GM12878 (cell line): ENCODE data around the gene PFN2. TPM values are rescaled to one million over a fixed set of nuclear protein-coding genes. Genes with fewer than 3 reads are reported as not detected.

Experiments used
- ATAC-seq: fragments of 200-7000 bp; cut with Tn5 transposase; 3 replicates; pipeline ENCODE4 v1.9.1; 2020; ENCODE audit warnings: mild to moderate bottlenecking, moderate library complexity
- BruUV-seq: library from RNA; stranded (reverse); fragments of 400-500 nt; replicated peaks from 2 replicates; lab custom pipeline; 2021; lab: Mats Ljungman, UMichigan
- CTCF ChIA-PET: fragments of 300-600 bp; sonication (Branson Sonifier 250); formaldehyde crosslinking; extraction: SDS; loops from one replicate; lab custom pipeline; 2021; ENCODE audit warnings: inconsistent platforms; lab: Yijun Ruan, JAX
- POLR2A ChIA-PET: fragments of 350-600 bp; formaldehyde crosslinking; extraction: SDS; loops from one replicate; lab custom pipeline; 2021; ENCODE audit warnings: inconsistent platforms; lab: Charles Lee
- RAD21 ChIA-PET: fragments of 300-600 bp; sonication (Branson Sonifier 250); formaldehyde crosslinking; loops from one replicate; lab custom pipeline; 2023; ENCODE audit warnings: antibody characterized with exemption; ENCODE audit not compliant: unreplicated experiment; lab: Charles Lee
- SMC1A ChIA-PET: fragments of 300-600 bp; sonication (Branson Sonifier 250); formaldehyde crosslinking; loops from one replicate; lab custom pipeline; 2023; ENCODE audit not compliant: unreplicated experiment, uncharacterized antibody; lab: Charles Lee
- DNase-seq: peaks from one replicate; pipeline ENCODE4 v3.0.0-alpha.2; 2011; ENCODE audit warnings: low read depth, low spot score
- FAIRE-seq: peaks from 3 replicates; lab custom pipeline; 2011; peaks lifted over from hg19 to GRCh38; lab: Jason Lieb, UNC
- H2AFZ ChIP-seq: 2 replicates; pipeline ENCODE4 v1.6.0; 2011; ENCODE audit warnings: low read depth, low read length, control low read depth; ENCODE audit not compliant: control insufficient read depth
- H3K27ac ChIP-seq: 2 replicates; pipeline ENCODE4 v1.5.1; 2011; ENCODE audit warnings: control low read depth; ENCODE audit not compliant: control insufficient read depth, insufficient read depth
- H3K27me3 ChIP-seq, 2 experiments: replicated peaks in 1 of 2; 2 replicates each; pipeline versions ENCODE4 v1.6.0 to v1.6.1; 2011; ENCODE audit warnings: low read length in 1 of 2; ENCODE audit not compliant: control insufficient read depth in 2 of 2, insufficient read depth in 2 of 2
- H3K36me3 ChIP-seq, 2 experiments: 2 replicates each; pipeline ENCODE4 v1.5.1; 2011; ENCODE audit warnings: low read length in 1 of 2; ENCODE audit not compliant: control insufficient read depth in 2 of 2, insufficient read depth in 2 of 2
- H3K4me1 ChIP-seq: 2 replicates; pipeline ENCODE4 v1.6.1; 2011; ENCODE audit warnings: mild to moderate bottlenecking, low read length, moderate library complexity, mixed read lengths; ENCODE audit not compliant: control insufficient read depth, insufficient read depth
- H3K4me2 ChIP-seq: 2 replicates; pipeline ENCODE4 v1.6.0; 2011; ENCODE audit warnings: control low read depth; ENCODE audit not compliant: control insufficient read depth, insufficient read depth
- H3K4me3 ChIP-seq: fragments of 200-600 bp; sonication (generic); 2 replicates; pipeline ENCODE4 v1.5.1; 2016
- H3K79me2 ChIP-seq: 2 replicates; pipeline ENCODE4 v1.6.0; 2011; ENCODE audit warnings: low read length; ENCODE audit not compliant: control insufficient read depth, insufficient read depth
- H3K9ac ChIP-seq: 2 replicates; pipeline ENCODE4 v1.8.0; 2011; ENCODE audit warnings: low read length, control low read depth, mixed read lengths; ENCODE audit not compliant: control insufficient read depth, insufficient read depth
- H3K9me3 ChIP-seq: replicated peaks from 3 replicates; pipeline ENCODE4 v1.5.1; 2011; ENCODE audit warnings: mild to moderate bottlenecking, low read length; ENCODE audit not compliant: control insufficient read depth, insufficient read depth
- H4K20me1 ChIP-seq: 2 replicates; pipeline ENCODE4 v1.6.0; 2011; ENCODE audit not compliant: control insufficient read depth, insufficient read depth
- CBX5 ChIP-seq: sonication (generic); IDR thresholded peaks from 2 replicates; pipeline ENCODE4 v1.6.1; 2016; ENCODE audit warnings: low read depth, moderate library complexity, mild to moderate bottlenecking, inconsistent platforms
- E2F8 ChIP-seq: fragments of 450-650 bp; IDR thresholded peaks from 2 replicates; pipeline ENCODE4 v1.6.1; 2018; ENCODE audit warnings: mild to moderate bottlenecking, low read depth, moderate library complexity; ENCODE audit not compliant: partially characterized antibody
- E4F1 ChIP-seq: fragments of 450-650 bp; IDR thresholded peaks from 2 replicates; pipeline ENCODE4 v1.6.1; 2018; ENCODE audit warnings: borderline replicate concordance, mild to moderate bottlenecking; ENCODE audit not compliant: partially characterized antibody
- EED ChIP-seq: sonication (generic); IDR thresholded peaks from 2 replicates; pipeline ENCODE4 v1.6.1; 2016; ENCODE audit warnings: antibody characterized with exemption, low read depth
- HCFC1 ChIP-seq: fragments of 150-350 bp; IDR thresholded peaks from 2 replicates; pipeline ENCODE4 v1.6.1; 2014; ENCODE audit warnings: low read length
- IRF5 ChIP-seq: fragments of 450-650 bp; IDR thresholded peaks from 2 replicates; pipeline ENCODE4 v1.6.1; 2017; ENCODE audit warnings: borderline replicate concordance
- LARP7 ChIP-seq: fragments of 450-650 bp; IDR thresholded peaks from 2 replicates; pipeline ENCODE4 v1.6.1; 2017; ENCODE audit warnings: mild to moderate bottlenecking
- NFXL1 ChIP-seq: fragments of 450-650 bp; IDR thresholded peaks from 2 replicates; pipeline ENCODE4 v1.6.1; 2017; ENCODE audit warnings: antibody characterized with exemption, mild to moderate bottlenecking, borderline replicate concordance
- POLR2AphosphoS2 ChIP-seq: IDR thresholded peaks from 2 replicates; pipeline ENCODE4 v1.6.1; 2011; ENCODE audit warnings: low read depth, mild to moderate bottlenecking, low read length, improper control_type of control experiment, moderate library complexity
- SIN3A ChIP-seq: IDR thresholded peaks from 2 replicates; pipeline ENCODE4 v1.6.1; 2012; ENCODE audit warnings: low read depth, low read length, improper control_type of control experiment
- SREBF1 ChIP-seq: IDR thresholded peaks from 2 replicates; pipeline ENCODE4 v1.6.1; 2012; ENCODE audit warnings: mild to moderate bottlenecking, low read length
- SUZ12 ChIP-seq: fragments of 200-600 bp; sonication (generic); IDR thresholded peaks from one replicate; pipeline ENCODE4 v1.6.1; 2018; ENCODE audit warnings: antibody characterized with exemption, mild to moderate bottlenecking; ENCODE audit not compliant: unreplicated experiment
- ZBED1 ChIP-seq: IDR thresholded peaks from 2 replicates; pipeline ENCODE4 v1.6.1; 2016; ENCODE audit warnings: borderline replicate concordance
- ZBTB33 ChIP-seq: fragments of 450-650 bp; IDR thresholded peaks from 2 replicates; pipeline ENCODE4 v1.6.1; 2017; ENCODE audit warnings: mild to moderate bottlenecking
- ZSCAN29 ChIP-seq: fragments of 450-650 bp; IDR thresholded peaks from 2 replicates; pipeline ENCODE4 v1.6.1; 2017; ENCODE audit warnings: mild to moderate bottlenecking, moderate library complexity
- WGBS: methylation state at CpG from one replicate; pipeline ENCODE4 v1.1.6; 2016; ENCODE audit warnings: low lambda C conversion rate; ENCODE audit not compliant: insufficient replicate concordance, insufficient coverage; ENCODE audit errors: missing lambda C conversion rate; 5-methylcytosine and 5-hydroxymethylcytosine counted together
- in situ Hi-C: fragments of 300-500 bp; cut with MboI; formaldehyde crosslinking; loops from 9 replicates; pipeline ENCODE4 v1.14.3; 2018; ENCODE audit warnings: mixed read lengths
- intact Hi-C: fragments of 100-400 bp; cut with micrococcal nuclease; formaldehyde crosslinking; loops from one replicate; pipeline ENCODE4 v1.14.2; 2022; ENCODE audit not compliant: unreplicated experiment
- polyA plus RNA-seq, 11 experiments: library from polyadenylated mRNA; depleted of rRNA in 4 of 11; unstranded in 6 of 11; stranded (reverse) in 5 of 11; fragments of >200 nt; fragmentation: Nextera tagmentation in 4 of 11; fragmentation: Illumina TruSeq in 1 of 11; extraction: Ambion mirVana in 4 of 11; extraction: Trizol in 1 of 11; gene quantifications; 1 replicate in 1 of 11; 2 replicates in 10 of 11; pipeline versions ENCODE4 v1.2.1 to v1.2.3, GENCODE V29; 2011 to 2016; ENCODE audit warnings: inconsistent platforms in 2 of 11, missing spikeins in 2 of 11, low read depth in 1 of 11
- total RNA-seq, 4 experiments: library from RNA; depleted of rRNA in 3 of 4; stranded (reverse); fragments of >200 nt in 3 of 4; fragmentation: Illumina TruSeq in 1 of 4; extraction: Trizol in 1 of 4; gene quantifications; 2 replicates each; pipeline versions ENCODE4 v1.2.1 to v1.2.3, GENCODE V29; 2013 to 2021

PFN2 gene
- total and polyA plus RNA-seq, 10 of the 15 experiments (the other 5 are each of a cell fraction or from before 2014, with no cell fraction given) = 3.1 to 78.9 (median 5.3) TPM

- TF ChIP-seq ZBTB33 (no peak), SREBF1 (no peak)
- TF ChIP-seq, all 136 proteins: peak for 0
These were observed 28.3 kb upstream of the PFN2 start (continued) for GRCh38 chr3:149998946-149999345.

GRCh38 chr3:149992416-149993058 is 21.8 kb upstream of the PFN2 start:
- CTCF ChIA-PET = no interaction called here
- H3K4me1 ChIP-seq = no peaks in the 10 kb centered on the region
- POLR2A ChIA-PET = no interaction called here
- no peak overlapping the region for H3K4me2 ChIP-seq
- no peaks in the 10 kb centered on the region for H3K36me3 ChIP-seq
- intact Hi-C loops (no loop called here), in situ Hi-C loops (no loop called here)
- no peaks in the 10 kb centered on the region for H3K79me2 ChIP-seq
- WGBS = 91% methylated on average over 4 of the region's 4 CpGs
- H3K9ac ChIP-seq = no peak overlapping the region
- no peak overlapping the region for H3K4me3 ChIP-seq
- no TSS peak for BruUV-seq
- FAIRE-seq = no peak
- RAD21 ChIA-PET = no interaction called here
- DNase-seq = no peak
- no peaks in the 10 kb centered on the region for H4K20me1 ChIP-seq
- SMC1A ChIA-PET = interaction anchor here (0.9 kb wide), 1 partner anchor 9 kb away, joined by 3 read pairs; no protein-coding TSS in a partner anchor
- no peak for ATAC-seq
- H3K9me3 ChIP-seq = no peaks in the 10 kb centered on the region; the same call in 2 of the 3 replicates
- H3K27me3 ChIP-seq = no peaks in the 10 kb centered on the region
- H3K27ac ChIP-seq = no peak overlapping the region
- no peak overlapping the region for H2AFZ ChIP-seq
- TF ChIP-seq LARP7 = no peak
- TF ChIP-seq IRF5 = no peak
- TF ChIP-seq EED = no peak
- no peak for TF ChIP-seq CBX5
- no peak for TF ChIP-seq NFXL1
- no peak for TF ChIP-seq E4F1
- TF ChIP-seq ZSCAN29 = no peak
- no peak for TF ChIP-seq ZBED1
- TF ChIP-seq SUZ12 = no peak
- TF ChIP-seq E2F8 = no peak
- TF ChIP-seq SIN3A = no peak
- no peak for TF ChIP-seq HCFC1
- TF ChIP-seq POLR2AphosphoS2 = no peak
